Measurements from ENCODE around the gene TMEM220.
"Not testable (repeated sequence)": the region's sequence is repeated elsewhere in the genome, so short reads cannot be mapped to it uniquely, and the experiment has no call there.

The TMEM220 gene

GRCh38 chr17:10730247-10730646 lies 424 bp upstream of the TMEM220 start:
- not testable (repeated sequence) for ATAC-seq

GRCh38 chr17:10728331-10728892 lies 1.4 kb downstream of the TMEM220 start:
- no peak for TF ChIP-seq ZNF8 (CRISPR knock-in tag; IDR thresholded peaks at IDR 0.05)
- no peak for TF ChIP-seq CREB5 (CRISPR knock-in tag; IDR thresholded peaks at IDR 0.05; ENCODE audit: low read depth)
- no peak for TF ChIP-seq GLIS3 (CRISPR knock-in tag; IDR thresholded peaks at IDR 0.05)
- no peak for TF ChIP-seq ZFP30 (CRISPR knock-in tag; IDR thresholded peaks at IDR 0.05)
- no peak for TF ChIP-seq PPARA (CRISPR knock-in tag; IDR thresholded peaks at IDR 0.05; ENCODE audit: borderline replicate concordance)
- no peak for TF ChIP-seq ZFP3 (CRISPR knock-in tag; IDR thresholded peaks at IDR 0.05)
- TF ChIP-seq TOX (CRISPR knock-in tag; IDR thresholded peaks at IDR 0.05; ENCODE audit: borderline replicate concordance): no peak
- no peak for TF ChIP-seq ARNTL (CRISPR knock-in tag; IDR thresholded peaks at IDR 0.05; ENCODE audit: borderline replicate concordance, low read depth)
- no peak for TF ChIP-seq PATZ1 (CRISPR knock-in tag; IDR thresholded peaks at IDR 0.05; ENCODE audit: borderline replicate concordance)
- no peak for TF ChIP-seq OSR1 (CRISPR knock-in tag; IDR thresholded peaks at IDR 0.05)
- TF ChIP-seq ZNF565 (CRISPR knock-in tag; conservative IDR thresholded peaks at IDR 0.05; ENCODE audit: low read depth): no peak
- no peak for TF ChIP-seq BACH2 (CRISPR knock-in tag; IDR thresholded peaks at IDR 0.05; ENCODE audit: borderline replicate concordance)
- TF ChIP-seq POU6F1 (CRISPR knock-in tag; IDR thresholded peaks at IDR 0.05; ENCODE audit: borderline replicate concordance, low read depth): no peak
- TF ChIP-seq CSRNP3 (CRISPR knock-in tag; IDR thresholded peaks at IDR 0.05): no peak

GRCh38 chr17:10727192-10727591 lies 2.6 kb downstream of the TMEM220 start:
- ATAC-seq: no peak
- TF ChIP-seq ZNF8 (CRISPR knock-in tag; IDR thresholded peaks at IDR 0.05) (no peak), ESRRG (CRISPR knock-in tag; IDR thresholded peaks at IDR 0.05) (no peak), OSR1 (CRISPR knock-in tag; IDR thresholded peaks at IDR 0.05) (no peak), CREB5 (CRISPR knock-in tag; IDR thresholded peaks at IDR 0.05; ENCODE audit: low read depth) (no peak), ARNTL (CRISPR knock-in tag; IDR thresholded peaks at IDR 0.05; ENCODE audit: borderline replicate concordance, low read depth) (no peak), ZFP30 (CRISPR knock-in tag; IDR thresholded peaks at IDR 0.05) (no peak), ZFP3 (CRISPR knock-in tag; IDR thresholded peaks at IDR 0.05) (no peak), ZC3H10 (CRISPR knock-in tag; IDR thresholded peaks at IDR 0.05) (no peak), POU6F1 (CRISPR knock-in tag; IDR thresholded peaks at IDR 0.05; ENCODE audit: borderline replicate concordance, low read depth) (no peak), TOX (CRISPR knock-in tag; IDR thresholded peaks at IDR 0.05; ENCODE audit: borderline replicate concordance) (no peak), CSDC2 (CRISPR knock-in tag; IDR thresholded peaks at IDR 0.05) (no peak), ZNF70 (CRISPR knock-in tag; IDR thresholded peaks at IDR 0.05) (no peak), BACH2 (CRISPR knock-in tag; IDR thresholded peaks at IDR 0.05; ENCODE audit: borderline replicate concordance) (no peak), ISL1 (CRISPR knock-in tag; IDR thresholded peaks at IDR 0.05) (no peak), TSHZ2 (CRISPR knock-in tag; IDR thresholded peaks at IDR 0.05) (no peak), PATZ1 (CRISPR knock-in tag; IDR thresholded peaks at IDR 0.05; ENCODE audit: borderline replicate concordance) (no peak), PPARA (CRISPR knock-in tag; IDR thresholded peaks at IDR 0.05; ENCODE audit: borderline replicate concordance) (no peak), TCF4 (CRISPR knock-in tag; IDR thresholded peaks at IDR 0.05; ENCODE audit: borderline replicate concordance) (no peak)

More at GRCh38 chr17:10728331-10728892, 1.4 kb downstream of the TMEM220 start:
- ATAC-seq: no peak

Data from SK-N-SH treated with all-trans-retinoic acid at 6 μM for 48 hours (cell line).